ENCODE results near the gene LOXL4. TPM values are rescaled to one million over a fixed set of nuclear protein-coding genes. Genes with fewer than 3 reads are reported as not detected.

The LOXL4 gene
- total RNA-seq, 4 donors from 2014 or later: 4.1 to 14.9 (median 10.1) TPM

- 62 to 66% methylated on average over 13 of the region's 13 CpGs for WGBS, 2 donors
- H3K27ac ChIP-seq: no peak overlapping the region
- peaks cover 0 to 13% (median 5%) of the 10 kb centered on the region in 4 donors for H3K4me1 ChIP-seq
- no peaks in the 10 kb centered on the region for H3K27me3 ChIP-seq
- no peak for DNase-seq (ENCODE audit: low spot score in 2 of 2)
- no peaks in the 10 kb centered on the region for H3K36me3 ChIP-seq
- TF ChIP-seq POLR2A (IDR thresholded peaks at IDR 0.05) (no peak), EP300 (IDR thresholded peaks at IDR 0.05) (no peak)
- TF ChIP-seq, protein P1, sequence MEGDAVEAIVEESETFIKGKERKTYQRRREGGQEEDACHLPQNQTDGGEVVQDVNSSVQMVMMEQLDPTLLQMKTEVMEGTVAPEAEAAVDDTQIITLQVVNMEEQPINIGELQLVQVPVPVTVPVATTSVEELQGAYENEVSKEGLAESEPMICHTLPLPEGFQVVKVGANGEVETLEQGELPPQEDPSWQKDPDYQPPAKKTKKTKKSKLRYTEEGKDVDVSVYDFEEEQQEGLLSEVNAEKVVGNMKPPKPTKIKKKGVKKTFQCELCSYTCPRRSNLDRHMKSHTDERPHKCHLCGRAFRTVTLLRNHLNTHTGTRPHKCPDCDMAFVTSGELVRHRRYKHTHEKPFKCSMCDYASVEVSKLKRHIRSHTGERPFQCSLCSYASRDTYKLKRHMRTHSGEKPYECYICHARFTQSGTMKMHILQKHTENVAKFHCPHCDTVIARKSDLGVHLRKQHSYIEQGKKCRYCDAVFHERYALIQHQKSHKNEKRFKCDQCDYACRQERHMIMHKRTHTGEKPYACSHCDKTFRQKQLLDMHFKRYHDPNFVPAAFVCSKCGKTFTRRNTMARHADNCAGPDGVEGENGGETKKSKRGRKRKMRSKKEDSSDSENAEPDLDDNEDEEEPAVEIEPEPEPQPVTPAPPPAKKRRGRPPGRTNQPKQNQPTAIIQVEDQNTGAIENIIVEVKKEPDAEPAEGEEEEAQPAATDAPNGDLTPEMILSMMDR (IDR thresholded peaks at IDR 0.05): peak in 1 of 5 experiments; percentile 11
- H3K9me3 ChIP-seq: no peaks in the 10 kb centered on the region
- no peak overlapping the region for H3K4me3 ChIP-seq
These were observed 40.8 kb upstream of the LOXL4 start for GRCh38 chr10:98308669-98309365.

DNA sequence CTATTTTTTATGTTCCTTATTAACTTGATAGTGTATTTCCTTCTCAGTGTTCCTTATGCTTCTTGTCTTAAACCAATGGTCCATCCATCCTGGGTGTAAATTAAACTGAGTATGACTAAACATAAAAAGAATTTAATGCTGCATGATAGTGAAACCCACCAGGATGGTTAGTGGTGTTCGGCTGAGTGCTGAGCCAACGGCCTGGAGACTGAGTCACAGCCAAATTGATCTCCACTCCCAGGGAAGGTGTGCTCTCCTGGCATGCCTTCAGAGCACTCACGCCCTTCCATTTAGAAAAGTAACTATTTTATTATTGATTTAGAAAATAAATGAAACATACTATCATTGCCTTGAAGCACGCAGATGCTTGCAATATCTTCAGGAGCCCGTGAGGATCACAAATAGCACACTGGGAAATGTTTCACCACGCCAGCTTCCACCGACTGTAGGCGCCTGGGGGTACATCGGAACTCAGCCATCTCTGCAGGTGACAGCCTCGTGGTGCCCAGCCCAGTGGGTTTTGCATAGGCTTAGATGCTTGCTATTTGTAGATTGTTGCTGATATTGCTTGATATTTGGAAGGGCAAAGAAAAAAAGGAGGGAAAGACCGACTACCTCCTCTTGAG, 40.0 kb upstream of the LOXL4 start:
- WGBS, 2 donors: 83 to 86% methylated on average over 11 of the region's 11 CpGs

DNA sequence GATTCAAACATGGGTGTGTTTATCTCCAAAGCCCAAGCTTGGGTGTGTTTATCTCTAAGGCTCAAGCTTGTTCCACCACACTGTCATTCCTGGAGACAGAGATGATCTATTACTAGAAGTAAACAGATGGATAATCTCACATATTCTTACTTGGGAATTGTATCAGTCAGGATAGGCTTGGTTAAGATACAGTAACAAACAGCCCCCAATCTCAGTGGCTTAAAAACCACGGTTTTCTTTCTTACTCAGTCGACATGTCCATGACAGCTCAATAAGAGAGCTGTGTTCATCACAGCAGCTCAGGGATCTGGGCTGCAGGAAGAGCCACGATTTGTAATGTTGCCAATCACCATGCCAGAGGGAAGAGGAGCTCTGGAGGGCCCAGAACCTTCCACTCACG, 38.5 kb upstream of the LOXL4 start:
- TF ChIP-seq, protein P1 (IDR thresholded peaks at IDR 0.05): no peak
- H3K27ac ChIP-seq: no peak overlapping the region
- 77 to 82% methylated on average over 4 of the region's 4 CpGs for WGBS, 2 donors
- no peaks in the 10 kb centered on the region for H3K27me3 ChIP-seq
- DNase-seq (ENCODE audit: low spot score in 2 of 2): no peak
- no peaks in the 10 kb centered on the region for H3K9me3 ChIP-seq
- no peak overlapping the region for H3K4me3 ChIP-seq
- H3K36me3 ChIP-seq: no peaks in the 10 kb centered on the region
- H3K4me1 ChIP-seq: peaks cover 0 to 13% (median 5%) of the 10 kb centered on the region in 4 donors

More for the DNA sequence above, 40.0 kb upstream of the LOXL4 start:
- Histone ChIP-seq H3K36me3 (no peaks in the 10 kb centered on the region), H3K9me3 (no peaks in the 10 kb centered on the region), H3K4me3 (no peak overlapping the region), H3K27ac (no peak overlapping the region), H3K4me1 (peaks cover 0 to 13% (median 5%) of the 10 kb centered on the region in 4 donors), H3K27me3 (no peaks in the 10 kb centered on the region)
- TF ChIP-seq EP300 (IDR thresholded peaks at IDR 0.05) (no peak), POLR2A (IDR thresholded peaks at IDR 0.05) (no peak)
- TF ChIP-seq, protein P1 (IDR thresholded peaks at IDR 0.05): no peak
- no peak for DNase-seq (ENCODE audit: low spot score in 2 of 2)

GRCh38 chr10:98303569-98303968, 35.6 kb upstream of the LOXL4 start:
- Histone ChIP-seq H3K27me3 (no peaks in the 10 kb centered on the region), H3K4me1 (no peaks in the 10 kb centered on the region), H3K36me3 (no peaks in the 10 kb centered on the region), H3K27ac (no peak overlapping the region), H3K4me3 (no peak overlapping the region), H3K9me3 (no peaks in the 10 kb centered on the region)
- TF ChIP-seq POLR2A (IDR thresholded peaks at IDR 0.05): no peak
- TF ChIP-seq, protein P1 (IDR thresholded peaks at IDR 0.05): no peak
- no peak for TF ChIP-seq EP300 (IDR thresholded peaks at IDR 0.05)
- DNase-seq (ENCODE audit: low spot score in 2 of 2): no peak

- Histone ChIP-seq H3K36me3 (no peaks in the 10 kb centered on the region), H3K4me3 (no peak overlapping the region), H3K27ac (no peak overlapping the region), H3K4me1 (no peaks in the 10 kb centered on the region), H3K27me3 (no peaks in the 10 kb centered on the region), H3K9me3 (no peaks in the 10 kb centered on the region)
- TF ChIP-seq EP300 (IDR thresholded peaks at IDR 0.05) (no peak), POLR2A (IDR thresholded peaks at IDR 0.05) (no peak)
- TF ChIP-seq, protein P1 (IDR thresholded peaks at IDR 0.05): no peak
- WGBS, 2 donors: 65 to 77% methylated on average over 4 of the region's 4 CpGs
- no peak for DNase-seq (ENCODE audit: low spot score in 2 of 2)
These were observed 34.9 kb upstream of the LOXL4 start for GRCh38 chr10:98302741-98303365.
